ENCODE results near the gene NOC2L. TPM values are rescaled to one million over a fixed set of nuclear protein-coding genes. Genes with fewer than 3 reads are reported as not detected.

The NOC2L gene
- total RNA-seq, 1 donor from 2014 or later, result 95.6 TPM

GRCh38 chr1:928825-929661 lies 30.0 kb downstream of the NOC2L start:
- H3K27me3 ChIP-seq (ENCODE audit: control insufficient read depth, insufficient read depth, low read length), result peaks cover 86% of the 10 kb centered on the region

GRCh38 chr1:927748-928147 lies 31.3 kb downstream of the NOC2L start:
- Histone ChIP-seq H3K27me3 (ENCODE audit: control insufficient read depth, insufficient read depth, low read length) (peaks cover 84% of the 10 kb centered on the region), H3K36me3 (ENCODE audit: control insufficient read depth, insufficient read depth, low read length) (no peaks in the 10 kb centered on the region), H3K4me3 (ENCODE audit: low read depth, low read length) (no peak overlapping the region)
- TF ChIP-seq CTCF (IDR thresholded peaks at IDR 0.05; ENCODE audit: insufficient read depth, low read length, poor library complexity, severe bottlenecking), result no peak
- no peak for DNase-seq (ENCODE audit: low read depth)

More at GRCh38 chr1:928825-929661, 30.0 kb downstream of the NOC2L start:
- Histone ChIP-seq H3K4me3 (ENCODE audit: low read depth, low read length) (no peak overlapping the region), H3K36me3 (ENCODE audit: control insufficient read depth, insufficient read depth, low read length) (no peaks in the 10 kb centered on the region)
- DNase-seq (ENCODE audit: low read depth), result no peak
- TF ChIP-seq CTCF (IDR thresholded peaks at IDR 0.05; ENCODE audit: insufficient read depth, low read length, poor library complexity, severe bottlenecking), result no peak

- Histone ChIP-seq H3K27me3 (ENCODE audit: control insufficient read depth, insufficient read depth, low read length) (peaks cover 84% of the 10 kb centered on the region), H3K4me3 (ENCODE audit: low read depth, low read length) (no peak overlapping the region), H3K36me3 (ENCODE audit: control insufficient read depth, insufficient read depth, low read length) (no peaks in the 10 kb centered on the region)
- DNase-seq (ENCODE audit: low read depth), result no peak
- TF ChIP-seq CTCF (IDR thresholded peaks at IDR 0.05; ENCODE audit: insufficient read depth, low read length, poor library complexity, severe bottlenecking), result no peak
Measured at GRCh38 chr1:927234-927633, 31.8 kb downstream of the NOC2L start.

GRCh38 chr1:925561-926421 lies 33.3 kb downstream of the NOC2L start:
- no peak for DNase-seq (ENCODE audit: low read depth)
- TF ChIP-seq CTCF (IDR thresholded peaks at IDR 0.05; ENCODE audit: insufficient read depth, low read length, poor library complexity, severe bottlenecking), result peak; percentile 4
- peaks cover 80% of the 10 kb centered on the region for H3K27me3 ChIP-seq (ENCODE audit: control insufficient read depth, insufficient read depth, low read length)
- H3K36me3 ChIP-seq (ENCODE audit: control insufficient read depth, insufficient read depth, low read length), result no peaks in the 10 kb centered on the region
- H3K4me3 ChIP-seq (ENCODE audit: low read depth, low read length), result peak overlapping the region; percentile 41

GRCh38 chr1:924656-925560 lies 34.1 kb downstream of the NOC2L start:
- Histone ChIP-seq H3K36me3 (ENCODE audit: control insufficient read depth, insufficient read depth, low read length) (no peaks in the 10 kb centered on the region), H3K4me3 (ENCODE audit: low read depth, low read length) (peak overlapping the region; percentile 41), H3K27me3 (ENCODE audit: control insufficient read depth, insufficient read depth, low read length) (peaks cover 80% of the 10 kb centered on the region)
- TF ChIP-seq CTCF (IDR thresholded peaks at IDR 0.05; ENCODE audit: insufficient read depth, low read length, poor library complexity, severe bottlenecking), result no peak
- no peak for DNase-seq (ENCODE audit: low read depth)
